GM12891 (cell line): ENCODE results near the gene TPP2.

ENCODE experiments used
- DNase-seq: peaks from one replicate; pipeline ENCODE4 v3.0.0; 2011; ENCODE audit warnings: low spot score; ENCODE audit not compliant: insufficient read length
- FAIRE-seq: peaks from 2 replicates; lab custom pipeline; 2011; peaks lifted over from hg19 to GRCh38; lab: Jason Lieb, UNC
- PAX5 ChIP-seq: IDR thresholded peaks from 2 replicates; pipeline ENCODE4 v1.6.1; 2011; ENCODE audit warnings: low read length, moderate library complexity, mild to moderate bottlenecking; ENCODE audit not compliant: insufficient read depth, severe bottlenecking
- POLR2A ChIP-seq: IDR thresholded peaks from 2 replicates; pipeline ENCODE4 v1.6.1; 2011; ENCODE audit warnings: low read depth, low read length, control low read depth
- POLR2AphosphoS5 ChIP-seq: IDR thresholded peaks from 2 replicates; pipeline ENCODE4 v1.6.1; 2011; ENCODE audit warnings: low read depth, low read length, control low read depth
- POU2F2 ChIP-seq: IDR thresholded peaks from 2 replicates; pipeline ENCODE4 v1.6.1; 2011; ENCODE audit warnings: low read depth, mild to moderate bottlenecking, control low read depth, low read length, moderate library complexity
- SPI1 ChIP-seq: IDR thresholded peaks from 2 replicates; pipeline ENCODE4 v1.6.1; 2011; ENCODE audit warnings: low read depth, low read length, control low read depth
- TAF1 ChIP-seq: IDR thresholded peaks from 2 replicates; pipeline ENCODE4 v1.6.1; 2011; ENCODE audit warnings: low read depth, low read length, control low read depth

The TPP2 gene

DNA sequence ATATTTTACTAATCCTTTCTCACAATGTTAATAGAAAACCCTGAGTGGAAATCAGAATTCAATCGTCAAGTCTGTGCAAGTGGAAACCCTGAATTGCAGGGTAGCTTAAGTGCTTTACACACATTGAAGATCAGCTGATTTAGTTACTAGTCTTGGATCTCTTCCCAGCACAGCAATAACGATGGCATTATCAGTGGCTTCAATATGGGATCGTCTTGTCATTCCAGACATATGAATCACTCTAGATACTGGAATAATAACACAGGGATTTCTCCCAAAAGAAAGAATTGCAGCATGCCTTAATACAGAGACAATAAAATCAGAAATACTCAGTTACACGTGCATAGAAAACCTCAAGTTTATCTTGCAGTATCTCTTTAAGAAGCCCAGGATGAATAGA is 110.7 kb downstream of the TPP2 start:
- no peak for DNase-seq
- FAIRE-seq, result no peak

DNA sequence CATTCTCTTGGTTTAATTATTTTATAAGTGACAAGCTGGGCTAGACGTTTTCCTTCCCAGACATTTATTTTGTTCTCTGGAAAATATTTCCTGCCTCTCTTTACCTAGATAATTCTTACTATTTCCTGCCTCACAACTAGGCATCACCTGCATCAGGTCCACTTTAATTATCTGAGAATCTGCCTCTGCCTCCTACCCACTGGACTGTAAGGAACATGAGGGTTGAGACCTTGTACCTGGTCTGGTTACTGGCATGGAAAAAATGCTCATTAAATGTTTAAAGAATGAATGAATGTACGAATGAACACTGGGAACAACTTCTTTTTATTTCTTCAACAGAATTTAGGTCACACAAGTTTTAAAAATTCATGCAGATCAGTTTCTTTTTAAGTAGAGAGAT is 111.4 kb downstream of the TPP2 start:
- TF ChIP-seq POU2F2, result no peak
- no peak for TF ChIP-seq PAX5
- TF ChIP-seq POLR2AphosphoS5, result no peak
- TF ChIP-seq SPI1, result no peak
- TF ChIP-seq POLR2A, result no peak
- no peak for TF ChIP-seq TAF1
- DNase-seq, result no peak
- no peak for FAIRE-seq

More for the DNA sequence above, 110.7 kb downstream of the TPP2 start:
- no peak for TF ChIP-seq POLR2A
- TF ChIP-seq TAF1, result no peak
- TF ChIP-seq SPI1, result no peak
- no peak for TF ChIP-seq PAX5
- no peak for TF ChIP-seq POLR2AphosphoS5
- TF ChIP-seq POU2F2, result no peak

DNA sequence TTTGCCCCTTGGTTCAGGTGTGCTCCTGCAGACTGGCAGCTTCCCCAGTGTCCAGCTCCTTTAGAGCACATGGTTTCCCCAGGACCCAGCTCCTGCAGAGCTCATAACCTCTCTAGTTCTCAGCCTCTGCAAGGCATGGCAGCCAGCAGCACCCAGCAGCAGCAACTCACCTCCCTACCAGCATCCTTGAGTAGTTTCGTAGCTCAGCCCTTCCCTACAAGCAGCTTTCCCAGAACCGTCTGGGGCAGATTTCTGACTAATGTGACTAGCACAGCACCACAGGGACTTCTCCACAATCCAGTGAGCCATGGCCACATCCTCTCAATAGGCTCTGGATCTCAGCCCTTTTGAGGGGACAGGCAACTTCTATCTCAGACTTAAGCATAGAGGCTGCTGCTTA is 112.2 kb downstream of the TPP2 start:
- no peak for FAIRE-seq
- no peak for DNase-seq
- no peak for TF ChIP-seq SPI1
- TF ChIP-seq POU2F2, result no peak
- no peak for TF ChIP-seq PAX5
- no peak for TF ChIP-seq POLR2AphosphoS5
- no peak for TF ChIP-seq POLR2A

DNA sequence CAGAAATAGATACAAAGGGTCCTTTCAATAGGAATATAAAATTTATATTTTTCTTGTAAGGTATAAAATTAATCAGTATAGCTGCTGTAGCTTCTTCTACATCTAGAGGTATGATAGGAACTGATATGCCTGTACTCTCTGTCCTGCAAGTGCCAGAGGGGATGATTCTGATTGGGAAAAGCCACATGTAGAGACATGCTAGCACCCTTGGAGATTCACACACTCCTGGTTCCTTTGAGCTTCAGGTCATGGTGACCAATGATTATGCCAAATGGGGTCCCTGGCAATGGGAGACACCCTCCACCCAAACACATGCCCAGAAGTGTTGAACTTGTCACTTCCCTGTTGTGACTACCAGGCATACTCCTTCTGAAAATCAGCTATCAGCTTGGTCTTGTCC is 112.8 kb downstream of the TPP2 start:
- DNase-seq, result no peak
- TF ChIP-seq TAF1 (no peak), SPI1 (no peak)
- FAIRE-seq, result no peak

DNA sequence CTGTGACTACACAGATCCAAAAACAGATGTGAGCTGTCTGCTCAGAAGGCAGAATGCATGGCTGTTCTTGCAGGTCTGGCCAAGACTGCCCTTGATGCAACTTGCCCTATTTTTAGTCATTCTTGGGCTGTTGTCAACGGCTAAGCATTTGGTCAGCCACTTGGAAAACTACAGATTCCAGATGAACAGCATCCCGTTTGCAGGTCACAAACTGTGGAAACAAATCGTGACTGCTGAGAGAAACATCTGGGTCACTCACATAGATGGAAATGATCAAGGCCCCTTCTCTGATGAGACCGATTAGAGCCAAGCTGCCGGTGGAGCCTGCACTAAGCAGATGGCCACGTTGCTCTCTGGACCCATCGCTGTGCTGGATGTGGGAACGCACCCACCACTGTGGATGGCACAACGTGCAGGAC is 113.5 kb downstream of the TPP2 start:
- DNase-seq (no peak), FAIRE-seq (no peak)
- TF ChIP-seq POU2F2, result no peak
- TF ChIP-seq PAX5, result no peak
- no peak for TF ChIP-seq TAF1
- no peak for TF ChIP-seq SPI1
- TF ChIP-seq POLR2AphosphoS5, result no peak
- no peak for TF ChIP-seq POLR2A

DNA sequence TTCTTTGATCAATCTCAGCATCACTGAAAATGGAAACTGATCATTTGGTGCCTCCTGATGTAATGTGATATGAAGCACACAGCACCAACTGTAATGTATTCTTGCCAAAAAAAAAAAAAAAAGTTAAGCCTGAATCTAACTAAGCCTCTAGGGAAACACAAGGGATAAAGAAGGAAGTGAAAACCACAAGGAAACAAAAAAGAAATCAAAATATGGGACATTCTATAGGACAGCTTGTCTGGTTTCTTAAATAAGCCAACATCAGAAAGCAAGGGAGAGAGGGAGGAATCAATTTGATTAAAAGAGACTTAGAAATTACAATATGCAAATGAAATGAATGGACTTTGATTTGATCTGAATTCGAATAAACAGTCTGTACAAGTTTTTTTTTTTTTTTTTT is 118.7 kb downstream of the TPP2 start:
- TF ChIP-seq POLR2AphosphoS5 (no peak), POLR2A (no peak), TAF1 (no peak), POU2F2 (no peak), SPI1 (no peak), PAX5 (no peak)
- DNase-seq (no peak), FAIRE-seq (no peak)

DNA sequence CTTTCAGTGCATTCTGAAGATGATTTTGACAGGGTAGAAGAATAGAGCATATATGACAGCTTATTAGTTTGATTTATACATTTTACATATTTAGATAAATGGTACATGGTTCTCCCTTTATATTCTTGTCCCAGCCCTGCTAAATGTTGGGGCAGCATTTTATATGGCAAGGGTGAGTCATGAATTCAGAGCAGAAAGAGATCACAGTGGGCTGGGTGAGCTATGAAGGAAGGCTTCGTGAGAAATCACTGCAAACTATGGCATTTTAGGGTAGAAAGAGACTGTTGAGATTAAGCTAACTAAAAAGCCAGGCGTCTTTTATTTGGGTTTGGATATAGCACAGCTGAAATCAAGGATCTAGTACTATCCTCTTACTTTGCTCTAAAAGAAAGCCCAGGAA is 122.0 kb downstream of the TPP2 start:
- no peak for TF ChIP-seq POLR2AphosphoS5
- no peak for TF ChIP-seq TAF1
- TF ChIP-seq PAX5, result no peak
- TF ChIP-seq POLR2A, result no peak
- TF ChIP-seq POU2F2, result no peak
- TF ChIP-seq SPI1, result no peak
- DNase-seq (no peak), FAIRE-seq (no peak)

DNA sequence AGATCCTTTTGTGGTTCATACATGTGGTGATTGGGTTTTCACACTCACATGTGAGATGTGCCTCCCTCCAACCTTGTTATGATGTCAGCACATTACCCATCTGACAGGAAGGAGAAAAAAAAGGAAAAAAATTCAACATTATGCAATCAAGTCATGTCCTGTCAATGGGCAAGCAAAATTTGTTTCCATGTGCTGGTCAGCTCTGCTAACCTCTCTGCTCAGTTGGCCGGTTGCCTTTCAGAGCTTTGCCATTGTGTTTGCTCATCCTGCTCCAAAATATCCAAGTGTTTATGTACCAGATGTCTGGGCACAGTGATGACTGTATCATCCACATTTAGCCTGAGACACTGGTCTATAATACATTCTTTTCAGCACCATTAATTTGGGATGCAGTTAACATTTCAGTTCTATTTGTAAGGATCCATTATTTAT is 125.0 kb downstream of the TPP2 start:
- no peak for FAIRE-seq
- DNase-seq, result no peak

DNA sequence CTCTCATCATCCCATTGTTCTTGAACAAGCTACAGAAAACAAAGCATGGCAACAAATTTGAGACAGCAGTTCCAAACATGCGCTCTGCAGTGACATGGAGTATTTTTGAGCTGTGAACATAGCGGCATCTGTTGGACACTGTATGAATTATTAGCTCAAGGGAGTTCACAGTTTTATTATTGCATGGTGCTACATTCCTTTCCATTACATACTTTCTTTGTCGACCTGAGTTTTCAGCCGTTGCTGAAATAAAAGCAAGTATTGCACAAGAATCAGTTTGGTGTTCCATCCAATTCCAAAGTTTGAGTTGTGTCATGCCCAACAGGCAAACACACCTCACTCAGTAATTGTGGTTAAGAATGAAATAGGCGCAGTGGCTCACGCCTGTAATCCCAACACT is 128.1 kb downstream of the TPP2 start:
- FAIRE-seq (no peak), DNase-seq (no peak)
- TF ChIP-seq TAF1 (no peak), POLR2AphosphoS5 (no peak), PAX5 (no peak), POU2F2 (no peak), SPI1 (no peak), POLR2A (no peak)

More for the DNA sequence above, 125.0 kb downstream of the TPP2 start:
- TF ChIP-seq PAX5, result no peak
- no peak for TF ChIP-seq POU2F2
- no peak for TF ChIP-seq POLR2AphosphoS5

DNA sequence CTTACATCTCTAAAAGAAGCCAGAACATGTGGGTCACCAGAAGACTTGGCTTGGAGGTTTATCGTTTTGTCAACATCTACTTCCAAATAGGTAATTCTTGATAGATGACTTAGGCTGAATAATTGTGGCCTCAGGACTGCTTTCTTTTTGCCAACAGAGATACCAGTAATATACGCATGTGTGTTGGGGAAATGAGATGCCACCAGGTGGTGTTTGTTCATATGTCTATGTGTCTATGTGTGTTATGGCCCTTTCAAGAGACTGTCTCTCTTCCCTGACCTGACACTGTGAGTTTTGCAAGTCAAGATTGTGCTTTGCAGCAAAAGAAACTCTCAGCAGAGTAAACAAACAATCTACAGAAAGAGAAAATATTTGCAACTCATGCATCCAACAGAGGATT is 129.6 kb downstream of the TPP2 start:
- DNase-seq (no peak), FAIRE-seq (peak; percentile 47)
- TF ChIP-seq POLR2A (no peak), POU2F2 (no peak), SPI1 (no peak), TAF1 (no peak), PAX5 (no peak), POLR2AphosphoS5 (no peak)
